Spleen (tissue), 7 donors: ENCODE measurements around the gene TENM3.

Experiments used
- POLR2A ChIP-seq, 3 donors: fragments of 450-650 bp; IDR thresholded peaks; one replicate each; pipeline ENCODE4 v1.5.1; 2017; ENCODE audit warnings: antibody characterized with exemption in 3 of 3, mild to moderate bottlenecking in 1 of 3
- POLR2AphosphoS5 ChIP-seq, 3 donors: sonication (generic); formaldehyde crosslinking; IDR thresholded peaks; one replicate each; pipeline ENCODE4 v1.5.1; 2017; ENCODE audit warnings: antibody characterized with exemption in 3 of 3
- TF ChIP-seq, protein P1 (sequence below), 11 experiments: fragments of 200-600 bp in 7 of 11; fragments of 450-650 bp in 4 of 11; sonication (generic) in 4 of 11; IDR thresholded peaks in 8 of 11; conservative IDR thresholded peaks in 3 of 11; 1 replicate in 7 of 11; 2 replicates in 4 of 11; pipeline versions ENCODE4 v1.4.0 to v1.8.0; 2016 to 2021; ENCODE audit warnings: antibody characterized with exemption in 11 of 11, inconsistent platforms in 4 of 11, mild to moderate bottlenecking in 1 of 11
- donor health status: DM: no; HTN: no; CAD: no; lungs with moderate emphysema.
- donor health status: DM: no; HTN: no; CAD: no.
- donor health status: DM: no; HTN: no; CAD: no.

GRCh38 chr4:182640491-182640890 is 397.3 kb downstream of the TENM3 start:
- TF ChIP-seq, protein P1, sequence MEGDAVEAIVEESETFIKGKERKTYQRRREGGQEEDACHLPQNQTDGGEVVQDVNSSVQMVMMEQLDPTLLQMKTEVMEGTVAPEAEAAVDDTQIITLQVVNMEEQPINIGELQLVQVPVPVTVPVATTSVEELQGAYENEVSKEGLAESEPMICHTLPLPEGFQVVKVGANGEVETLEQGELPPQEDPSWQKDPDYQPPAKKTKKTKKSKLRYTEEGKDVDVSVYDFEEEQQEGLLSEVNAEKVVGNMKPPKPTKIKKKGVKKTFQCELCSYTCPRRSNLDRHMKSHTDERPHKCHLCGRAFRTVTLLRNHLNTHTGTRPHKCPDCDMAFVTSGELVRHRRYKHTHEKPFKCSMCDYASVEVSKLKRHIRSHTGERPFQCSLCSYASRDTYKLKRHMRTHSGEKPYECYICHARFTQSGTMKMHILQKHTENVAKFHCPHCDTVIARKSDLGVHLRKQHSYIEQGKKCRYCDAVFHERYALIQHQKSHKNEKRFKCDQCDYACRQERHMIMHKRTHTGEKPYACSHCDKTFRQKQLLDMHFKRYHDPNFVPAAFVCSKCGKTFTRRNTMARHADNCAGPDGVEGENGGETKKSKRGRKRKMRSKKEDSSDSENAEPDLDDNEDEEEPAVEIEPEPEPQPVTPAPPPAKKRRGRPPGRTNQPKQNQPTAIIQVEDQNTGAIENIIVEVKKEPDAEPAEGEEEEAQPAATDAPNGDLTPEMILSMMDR (IDR thresholded peaks at IDR 0.05 in 8 of 11, conservative IDR thresholded peaks at IDR 0.05 in 3 of 11), result no peak
- TF ChIP-seq POLR2AphosphoS5 (IDR thresholded peaks at IDR 0.05) (no peak), POLR2A (IDR thresholded peaks at IDR 0.05) (no peak)
